ENCODE results near the gene HPCA.

HPCA gene

DNA sequence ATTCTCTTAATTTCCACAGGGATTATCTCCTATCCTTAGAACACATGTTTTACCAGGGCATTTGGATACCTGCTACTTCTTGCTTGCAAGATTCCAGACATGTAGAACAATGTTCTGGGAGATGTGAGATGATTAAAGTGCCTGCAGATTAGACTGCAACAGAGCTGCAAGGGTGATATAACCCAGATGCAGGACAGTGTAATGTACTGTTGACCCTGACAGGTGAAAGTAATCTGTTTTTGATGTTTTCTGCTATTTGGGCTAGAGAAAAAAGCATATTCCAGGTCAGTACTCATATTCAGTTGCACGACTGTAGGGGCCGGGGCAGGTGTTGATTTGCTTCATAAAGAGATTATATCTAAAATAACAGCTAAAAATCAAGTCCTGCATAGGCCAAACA, 42.0 kb downstream of the HPCA start:
- in situ Hi-C loops (cut with MboI; ENCODE audit: low sequenced_read_pairs), result no loop called here

DNA sequence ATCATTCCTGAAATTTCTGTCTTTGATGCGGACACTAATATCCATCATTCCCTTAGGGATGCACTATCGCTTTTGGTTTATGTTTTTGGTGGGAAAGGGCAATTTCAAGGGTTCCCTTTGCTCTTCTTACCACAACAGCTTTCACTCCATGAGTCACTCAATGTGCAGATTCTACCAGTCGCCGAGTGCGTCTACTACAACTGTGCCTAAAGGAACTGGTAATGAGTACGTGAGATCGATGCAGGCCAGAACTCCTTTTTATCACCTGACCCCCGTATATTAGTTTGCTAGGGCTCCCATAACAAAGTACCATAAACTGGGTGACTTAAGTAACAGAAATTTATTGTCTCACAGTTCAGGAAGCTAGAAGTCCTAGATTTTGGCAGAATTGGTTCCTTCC, 42.4 kb downstream of the HPCA start:
- in situ Hi-C loops (cut with MboI; ENCODE audit: low sequenced_read_pairs), result no loop called here

DNA sequence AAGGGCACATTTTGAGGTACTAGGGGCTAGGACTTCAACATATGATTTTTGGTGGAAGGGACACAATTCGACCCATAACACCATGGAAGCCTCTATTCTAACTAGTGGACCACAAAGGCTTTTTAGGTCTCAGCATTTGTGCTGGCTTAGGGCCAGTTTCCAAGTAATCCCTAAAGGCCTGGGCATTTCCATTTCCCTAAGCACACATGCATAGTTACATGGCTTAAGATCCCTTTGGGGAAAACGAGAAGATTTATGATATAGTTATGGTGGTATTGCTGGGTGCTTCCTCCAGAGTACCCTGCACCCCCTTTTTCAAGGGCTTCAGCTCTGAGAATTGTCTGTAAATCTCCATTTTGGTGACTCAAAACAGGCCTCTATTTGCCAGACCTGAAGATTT, 43.1 kb downstream of the HPCA start:
- in situ Hi-C loops (cut with MboI; ENCODE audit: low sequenced_read_pairs), result no loop called here

DNA sequence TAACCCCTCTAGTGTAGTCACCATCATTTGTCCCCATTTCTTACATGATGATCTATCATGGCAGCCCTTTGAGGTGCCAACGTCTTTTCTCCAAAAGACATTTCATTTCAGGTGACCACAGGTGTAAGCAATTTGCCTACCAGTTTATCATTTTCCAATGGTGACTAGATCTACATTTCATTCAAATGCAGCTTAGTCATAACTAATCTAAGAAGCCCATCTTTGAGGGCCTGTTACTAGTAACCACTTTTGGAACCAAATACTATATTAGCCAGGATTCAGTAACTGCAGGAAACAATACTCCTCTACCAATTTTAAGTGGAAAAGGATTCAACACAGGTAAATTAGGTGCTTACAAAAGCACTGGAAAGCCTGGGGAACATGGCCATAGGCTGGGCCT, 45.5 kb downstream of the HPCA start:
- in situ Hi-C loops (cut with MboI; ENCODE audit: low sequenced_read_pairs), result no loop called here

DNA sequence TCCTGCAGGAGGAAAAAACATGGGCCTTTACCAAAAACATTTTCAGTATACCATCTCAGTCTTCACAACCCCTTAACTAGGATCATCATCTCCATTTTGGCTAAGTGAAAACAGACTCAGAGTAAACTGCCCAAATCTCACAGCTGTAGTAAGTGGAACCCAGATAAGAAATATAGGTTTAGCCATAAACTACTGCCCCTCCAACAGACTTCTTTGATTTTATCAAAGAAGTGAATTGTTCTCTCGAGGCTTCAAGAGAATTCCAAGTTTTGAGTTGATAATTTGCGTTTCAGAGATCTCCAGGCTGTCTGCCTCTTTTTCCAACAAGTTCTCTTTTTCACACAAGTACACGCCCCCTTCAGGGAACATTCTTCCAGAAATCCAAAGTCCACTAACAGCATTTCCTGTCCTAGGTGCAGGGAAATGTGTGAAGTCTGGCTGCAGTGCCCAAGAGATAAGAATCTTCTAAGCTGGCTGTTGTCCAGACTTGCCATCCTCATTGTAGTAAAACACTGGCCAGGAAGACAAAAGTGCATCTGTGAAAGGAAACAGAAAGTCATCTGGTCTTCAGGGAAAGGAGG, 47.5 kb downstream of the HPCA start:
- in situ Hi-C loops (cut with MboI; ENCODE audit: low sequenced_read_pairs), result no loop called here

DNA sequence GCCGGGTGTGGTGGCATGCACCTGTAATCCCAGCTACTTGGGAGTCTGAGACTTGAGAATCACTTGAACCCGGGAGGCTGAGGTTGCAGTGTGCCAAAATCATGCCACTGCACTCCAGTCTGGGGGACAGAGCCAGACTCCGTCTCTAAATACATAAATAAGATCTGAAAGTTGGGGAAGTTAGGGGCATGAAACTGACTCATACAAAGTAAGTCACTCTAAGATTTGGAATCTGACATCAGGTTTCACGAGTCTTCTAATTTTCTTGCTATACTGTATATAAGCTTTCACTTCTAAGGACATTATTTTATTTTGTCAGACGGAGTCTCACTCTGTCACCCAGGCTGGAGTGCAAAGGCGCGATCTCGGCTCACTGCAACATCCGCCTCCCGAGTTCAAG, 48.2 kb downstream of the HPCA start:
- in situ Hi-C loops (cut with MboI; ENCODE audit: low sequenced_read_pairs), result no loop called here

DNA sequence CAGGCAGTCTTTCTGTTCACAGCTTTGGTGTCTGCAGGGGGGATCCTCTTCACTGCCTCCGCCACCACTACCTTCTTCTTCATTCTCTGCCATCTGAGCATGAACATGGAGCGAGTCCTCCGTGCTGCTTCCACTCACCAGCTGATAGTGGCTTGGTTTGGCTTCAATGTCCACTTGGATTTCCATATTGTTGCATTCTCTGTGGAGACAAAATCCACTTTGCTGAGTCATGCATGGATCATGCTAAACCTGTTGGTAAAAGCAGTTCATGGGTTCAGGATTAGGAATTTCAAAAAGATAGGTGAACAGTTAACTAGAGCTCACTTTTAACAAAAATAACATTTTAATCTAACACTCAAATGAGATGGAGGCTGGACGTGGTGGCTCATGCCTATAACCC, 50.8 kb downstream of the HPCA start:
- in situ Hi-C loops (cut with MboI; ENCODE audit: low sequenced_read_pairs), result no loop called here

DNA sequence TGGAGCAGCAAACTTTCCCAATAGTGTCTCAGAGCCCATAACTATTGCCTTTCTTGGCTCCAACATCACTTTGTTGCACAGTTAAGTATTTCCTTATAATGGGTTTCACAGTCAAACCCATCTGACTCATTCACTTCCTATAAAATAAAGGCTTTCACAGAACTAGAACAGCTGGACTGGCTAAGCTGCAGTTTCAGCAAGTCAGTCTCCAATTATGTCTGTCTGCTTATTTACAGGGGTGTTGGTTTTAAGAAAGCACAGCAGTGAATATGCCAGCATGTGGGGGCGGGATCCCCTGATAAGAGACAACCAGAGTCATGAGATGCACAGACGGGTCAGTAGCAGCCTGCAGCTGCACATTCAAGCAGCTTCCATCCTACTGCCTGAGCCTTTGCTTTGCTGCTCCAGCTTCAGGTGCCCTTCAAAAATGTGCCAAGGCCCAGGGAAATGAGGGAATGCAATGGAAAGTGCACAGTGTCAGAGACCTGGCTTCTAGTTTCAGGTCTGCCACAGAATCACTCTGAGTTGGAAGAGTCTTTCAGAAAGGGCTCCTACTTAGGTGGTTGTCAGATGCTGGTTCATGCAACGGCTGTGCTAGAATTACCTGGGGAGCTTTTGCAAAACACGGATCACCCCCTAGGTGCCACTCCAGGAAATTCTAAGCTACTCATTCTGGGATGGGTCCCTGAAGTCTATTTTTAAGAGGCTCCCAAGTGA, 53.5 kb downstream of the HPCA start:
- in situ Hi-C loops (cut with MboI; ENCODE audit: low sequenced_read_pairs), result no loop called here

DNA sequence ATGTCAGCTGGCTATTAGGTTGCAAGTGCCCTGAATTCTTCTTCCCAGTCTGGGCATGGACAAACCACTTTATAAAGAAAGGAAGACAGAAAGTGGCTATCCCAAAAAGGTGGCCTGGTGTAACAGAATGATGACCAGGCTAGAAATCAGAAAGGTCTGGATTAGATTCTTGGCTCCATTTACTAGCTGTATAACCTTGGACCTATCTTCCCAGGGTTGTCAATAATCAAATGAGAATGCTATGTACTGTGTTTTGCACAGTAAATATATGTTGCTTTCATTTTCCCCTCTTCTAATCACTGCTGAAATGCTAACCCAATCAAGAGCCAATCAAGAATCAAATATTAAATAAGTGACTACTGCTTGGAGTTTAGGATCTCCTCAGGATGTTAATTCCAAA, 57.9 kb downstream of the HPCA start:
- in situ Hi-C loops (cut with MboI; ENCODE audit: low sequenced_read_pairs), result no loop called here
